Mesenchymal stem cell (in vitro differentiated cells and primary cell): ENCODE results near the gene ID3.
A peak's percentile ranks its signal among the peaks of the same experiment; 100 is the strongest.

Experiments
- DNase-seq: peaks from one replicate; pipeline ENCODE4 v3.0.0-alpha.2; 2013
- H2AFZ ChIP-seq: one replicate; pipeline ENCODE4 v1.6.1; 2013; ENCODE audit warnings: low read depth, mild to moderate bottlenecking, control low read depth, inconsistent platforms, low read length, moderate library complexity
- H2AK5ac ChIP-seq: 2 replicates; pipeline ENCODE4 v1.6.1; 2013; ENCODE audit warnings: low read length, moderate library complexity, mild to moderate bottlenecking, inconsistent platforms; ENCODE audit not compliant: severe bottlenecking
- H2BK120ac ChIP-seq: one replicate; pipeline ENCODE4 v1.6.1; 2013; ENCODE audit warnings: low read depth, mild to moderate bottlenecking, inconsistent platforms, low read length, moderate library complexity
- H2BK12ac ChIP-seq, 2 experiments: one replicate each; pipeline ENCODE4 v1.6.1; 2013; ENCODE audit warnings: inconsistent platforms in 2 of 2, low read length in 2 of 2, mild to moderate bottlenecking in 2 of 2, moderate library complexity in 2 of 2, control low read depth in 1 of 2
- H2BK15ac ChIP-seq: one replicate; pipeline ENCODE4 v1.6.1; 2013; ENCODE audit warnings: mild to moderate bottlenecking, low read depth, inconsistent platforms; ENCODE audit not compliant: poor library complexity, severe bottlenecking
- H2BK5ac ChIP-seq: 2 replicates; pipeline ENCODE4 v1.6.1; 2013; ENCODE audit warnings: low read depth, mild to moderate bottlenecking, low read length, control low read depth, inconsistent platforms; ENCODE audit not compliant: poor library complexity, severe bottlenecking
- H3K14ac ChIP-seq, 2 experiments: one replicate each; pipeline ENCODE4 v1.6.1; 2013; ENCODE audit warnings: inconsistent platforms in 2 of 2, low read length in 2 of 2, control low read depth in 1 of 2, mild to moderate bottlenecking in 1 of 2, moderate library complexity in 1 of 2
- H3K18ac ChIP-seq, 2 experiments: one replicate each; pipeline ENCODE4 v1.6.1; 2013; ENCODE audit warnings: inconsistent platforms in 2 of 2, low read length in 2 of 2, control low read depth in 1 of 2, low read depth in 1 of 2, mild to moderate bottlenecking in 1 of 2
- H3K23ac ChIP-seq, 2 experiments: one replicate each; pipeline ENCODE4 v1.6.1; 2013; ENCODE audit warnings: inconsistent platforms in 2 of 2, low read length in 2 of 2, mild to moderate bottlenecking in 2 of 2, moderate library complexity in 2 of 2, control low read depth in 1 of 2
- H3K27ac ChIP-seq: 2 replicates; pipeline ENCODE4 v1.5.1; 2013; ENCODE audit warnings: mild to moderate bottlenecking, moderate library complexity, low read length, control low read depth, inconsistent platforms; ENCODE audit not compliant: poor library complexity, severe bottlenecking
- H3K27me3 ChIP-seq, 2 experiments: 2 replicates each; pipeline versions ENCODE4 v1.6.1 to v1.7.0; 2013; ENCODE audit warnings: low read length in 2 of 2, mild to moderate bottlenecking in 2 of 2, moderate library complexity in 2 of 2, control low read depth in 1 of 2, inconsistent platforms in 1 of 2; ENCODE audit not compliant: control insufficient read depth in 1 of 2, insufficient read depth in 1 of 2
- H3K36me3 ChIP-seq, 2 experiments: 2 replicates each; pipeline versions ENCODE4 v1.6.1 to v1.7.0; 2013; ENCODE audit warnings: low read length in 2 of 2, control low read depth in 1 of 2, inconsistent platforms in 1 of 2, low read depth in 1 of 2, mild to moderate bottlenecking in 1 of 2; ENCODE audit not compliant: insufficient read depth in 2 of 2, control insufficient read depth in 1 of 2
- H3K4ac ChIP-seq, 2 experiments: one replicate each; pipeline ENCODE4 v1.6.1; 2013; ENCODE audit warnings: inconsistent platforms in 2 of 2, low read length in 2 of 2, mild to moderate bottlenecking in 2 of 2, moderate library complexity in 2 of 2, control low read depth in 1 of 2, low read depth in 1 of 2
- H3K4me1 ChIP-seq: 2 replicates; pipeline ENCODE4 v1.6.1; 2013; ENCODE audit warnings: low read depth, low read length, control low read depth; ENCODE audit not compliant: control insufficient read depth, insufficient read depth
- H3K4me2 ChIP-seq: 2 replicates; pipeline ENCODE4 v1.6.1; 2013; ENCODE audit warnings: low read length, mild to moderate bottlenecking, inconsistent platforms; ENCODE audit not compliant: poor library complexity, severe bottlenecking
- H3K4me3 ChIP-seq, 2 experiments: 2 replicates each; pipeline versions ENCODE4 v1.5.1 to v1.7.0; 2013; ENCODE audit warnings: low read length in 2 of 2, mild to moderate bottlenecking in 2 of 2, control low read depth in 1 of 2, low read depth in 1 of 2; ENCODE audit not compliant: insufficient read depth in 1 of 2
- H3K79me1 ChIP-seq: replicated peaks from 2 replicates; pipeline ENCODE4 v1.6.1; 2013; ENCODE audit warnings: mild to moderate bottlenecking, control low read depth, low read length, inconsistent platforms; ENCODE audit not compliant: poor library complexity, severe bottlenecking
- H3K9ac ChIP-seq: 2 replicates; pipeline ENCODE4 v1.7.0; 2013; ENCODE audit warnings: mild to moderate bottlenecking, low read length, moderate library complexity
- H3K9me3 ChIP-seq: 2 replicates; pipeline ENCODE4 v1.7.0; 2013; ENCODE audit warnings: mild to moderate bottlenecking, low read length; ENCODE audit not compliant: control insufficient read depth
- H4K8ac ChIP-seq: one replicate; pipeline ENCODE4 v1.6.1; 2013; ENCODE audit warnings: inconsistent platforms, mild to moderate bottlenecking, low read length, moderate library complexity
- H4K91ac ChIP-seq: one replicate; pipeline ENCODE4 v1.6.1; 2013; ENCODE audit warnings: mild to moderate bottlenecking, low read length, inconsistent platforms
- WGBS: methylation state at CpG from one replicate; pipeline ENCODE4 v1.1.7; 2013; ENCODE audit warnings: mixed read lengths; 5-methylcytosine and 5-hydroxymethylcytosine counted together

Gene ID3

GRCh38 chr1:23558140-23558871 lies 995 bp downstream of the ID3 start:
- Histone ChIP-seq H3K27ac (no peak overlapping the region), H3K79me1 (peaks cover 3% of the 10 kb centered on the region), H2BK12ac (peak overlapping the region in 1 of 2 experiments; percentile 45), H2BK15ac (peak overlapping the region; percentile 30), H3K4me2 (peak overlapping the region; percentile 80), H3K4ac (peak overlapping the region; percentile 7 to 43), H2AK5ac (no peak overlapping the region), H3K23ac (peak overlapping the region in 1 of 2 experiments; percentile 23), H3K36me3 (no peaks in the 10 kb centered on the region), H2BK5ac (no peak overlapping the region), H3K4me1 (peaks cover 34% of the 10 kb centered on the region), H3K14ac (peak overlapping the region; percentile 62 to 93), H3K18ac (peak overlapping the region; percentile 79 to 93), H3K9ac (peak overlapping the region; percentile 97), H3K4me3 (peak overlapping the region; percentile 44 to 86), H3K9me3 (no peaks in the 10 kb centered on the region), H2BK120ac (peak overlapping the region; percentile 6), H3K27me3 (peaks cover 0 to 16% of the 10 kb centered on the region in 2 experiments), H4K8ac (peak overlapping the region; percentile 82), H4K91ac (peak overlapping the region; percentile 65), H2AFZ (no peak overlapping the region)
- WGBS: under 1% methylated on average over 33 of the region's 34 CpGs
- DNase-seq: peak; percentile 60

- peak overlapping the region in 1 of 2 experiments; percentile 73 for H3K14ac ChIP-seq
- H3K79me1 ChIP-seq: peaks cover 3% of the 10 kb centered on the region
- H3K23ac ChIP-seq: peak overlapping the region in 1 of 2 experiments; percentile 51
- H4K8ac ChIP-seq: no peak overlapping the region
- peaks cover 34% of the 10 kb centered on the region for H3K4me1 ChIP-seq
- H3K9ac ChIP-seq: peak overlapping the region; percentile 97
- no peak for DNase-seq
- H2BK12ac ChIP-seq: no peak overlapping the region
- H2BK5ac ChIP-seq: no peak overlapping the region
- H3K36me3 ChIP-seq: no peaks in the 10 kb centered on the region
- H2BK15ac ChIP-seq: no peak overlapping the region
- H3K27me3 ChIP-seq: peaks cover 0 to 16% of the 10 kb centered on the region in 2 experiments
- H2BK120ac ChIP-seq: peak overlapping the region; percentile 6
- H2AFZ ChIP-seq: no peak overlapping the region
- 0% methylated on average over 2 of the region's 8 CpGs for WGBS
- H4K91ac ChIP-seq: no peak overlapping the region
- peak overlapping the region; percentile 79 to 93 for H3K18ac ChIP-seq
- no peaks in the 10 kb centered on the region for H3K9me3 ChIP-seq
- peak overlapping the region; percentile 80 for H3K4me2 ChIP-seq
- peak overlapping the region in 1 of 2 experiments; percentile 7 for H3K4ac ChIP-seq
- H3K27ac ChIP-seq: no peak overlapping the region
- H2AK5ac ChIP-seq: no peak overlapping the region
- peak overlapping the region in 1 of 2 experiments; percentile 86 for H3K4me3 ChIP-seq
Measured at GRCh38 chr1:23557471-23558124, 1.7 kb downstream of the ID3 start.

- Histone ChIP-seq H3K18ac (peak overlapping the region; percentile 40 to 90), H3K36me3 (no peaks in the 10 kb centered on the region), H2BK120ac (no peak overlapping the region), H3K27ac (no peak overlapping the region), H2BK15ac (no peak overlapping the region), H4K8ac (peak overlapping the region; percentile 85), H2BK5ac (no peak overlapping the region), H3K23ac (peak overlapping the region in 1 of 2 experiments; percentile 51), H3K4ac (peak overlapping the region; percentile 56 to 64), H3K79me1 (peaks cover 3% of the 10 kb centered on the region), H2BK12ac (peak overlapping the region; percentile 17 to 40), H3K9me3 (no peaks in the 10 kb centered on the region), H2AK5ac (peak overlapping the region; percentile 53), H3K14ac (no peak overlapping the region), H2AFZ (no peak overlapping the region), H3K4me1 (peaks cover 34% of the 10 kb centered on the region), H4K91ac (peak overlapping the region; percentile 65), H3K9ac (peak overlapping the region; percentile 97), H3K27me3 (peaks cover 0 to 16% of the 10 kb centered on the region in 2 experiments), H3K4me2 (no peak overlapping the region), H3K4me3 (peak overlapping the region in 1 of 2 experiments; percentile 86)
- 51% methylated on average over 2 of the region's 4 CpGs for WGBS
- peak; percentile 84 for DNase-seq
Measured at GRCh38 chr1:23556635-23557470, 2.4 kb downstream of the ID3 start.
